ENCODE data around the gene DEDD. TPM values are rescaled to one million over a fixed set of nuclear protein-coding genes. Genes with fewer than 3 reads are reported as not detected.

The DEDD gene
- polyA plus RNA-seq, 1 of the 3 experiments (the other 2 are of a cell fraction), result 45.0 TPM

DNA sequence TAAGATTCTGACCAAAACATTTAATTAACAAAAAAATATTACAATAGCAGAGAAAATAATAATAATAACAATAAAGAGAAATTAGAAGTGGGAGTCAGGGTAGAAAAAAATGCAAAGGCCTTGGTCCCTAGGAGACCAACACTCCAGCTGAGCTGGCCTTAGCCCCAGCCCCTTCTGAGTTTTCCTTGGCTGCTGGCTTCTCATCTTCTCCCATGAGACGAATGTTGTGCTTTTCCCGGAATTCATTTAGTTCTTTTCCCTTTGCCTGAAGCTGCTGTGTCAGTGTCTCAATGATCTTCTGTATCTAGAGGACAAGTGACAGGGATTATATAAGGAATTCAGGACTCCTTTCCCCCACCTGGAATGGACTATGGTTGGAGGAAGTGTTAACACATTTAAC, 31.9 kb downstream of the DEDD start:
- no peak overlapping the region for H3K9ac ChIP-seq
- WGBS (ENCODE audit: low lambda C conversion rate), result 86% methylated on average over 2 of the region's 2 CpGs
- H3K27ac ChIP-seq (ENCODE audit: low read depth in 2 of 2, low read length in 1 of 2), result no peak overlapping the region
- peaks cover 40% of the 10 kb centered on the region for H3F3A ChIP-seq (replicated peaks; ENCODE audit: insufficient read depth)
- peaks cover 27% of the 10 kb centered on the region for H3K79me2 ChIP-seq (ENCODE audit: insufficient read depth)
- peaks cover 0 to 7% of the 10 kb centered on the region in 2 experiments; a peak in 1 of 4 replicates for H3K4me1 ChIP-seq (ENCODE audit: control insufficient read depth in 1 of 2, insufficient read depth in 2 of 2, low read depth in 1 of 2, low read length in 1 of 2)
- no peak overlapping the region for H3K4me2 ChIP-seq
- CTCF ChIA-PET, result interaction anchor here (0.9 to 8.2 kb wide), 5 partner anchors 16 to 110 kb away, joined by 3 to 198 read pairs (median 5); partner anchors contain the start of genes ARHGAP30 and NECTIN4
- TF ChIP-seq EZH2phosphoT487 (IDR thresholded peaks at IDR 0.05; ENCODE audit: borderline replicate concordance, low read depth) (no peak), SIN3A (IDR thresholded peaks at IDR 0.05; ENCODE audit: borderline replicate concordance, low read depth, low read length) (no peak), MEF2A (IDR thresholded peaks at IDR 0.05; ENCODE audit: borderline replicate concordance, low read depth) (no peak), TCF12 (IDR thresholded peaks at IDR 0.05) (no peak), JUND (IDR thresholded peaks at IDR 0.05) (no peak), POLR2AphosphoS5 (IDR thresholded peaks at IDR 0.05; ENCODE audit: low read depth, low read length) (no peak)
- TF ChIP-seq, protein P1, sequence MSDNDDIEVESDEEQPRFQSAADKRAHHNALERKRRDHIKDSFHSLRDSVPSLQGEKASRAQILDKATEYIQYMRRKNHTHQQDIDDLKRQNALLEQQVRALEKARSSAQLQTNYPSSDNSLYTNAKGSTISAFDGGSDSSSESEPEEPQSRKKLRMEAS (IDR thresholded peaks at IDR 0.05; ENCODE audit: low read depth), result no peak
- TF ChIP-seq, protein P2, sequence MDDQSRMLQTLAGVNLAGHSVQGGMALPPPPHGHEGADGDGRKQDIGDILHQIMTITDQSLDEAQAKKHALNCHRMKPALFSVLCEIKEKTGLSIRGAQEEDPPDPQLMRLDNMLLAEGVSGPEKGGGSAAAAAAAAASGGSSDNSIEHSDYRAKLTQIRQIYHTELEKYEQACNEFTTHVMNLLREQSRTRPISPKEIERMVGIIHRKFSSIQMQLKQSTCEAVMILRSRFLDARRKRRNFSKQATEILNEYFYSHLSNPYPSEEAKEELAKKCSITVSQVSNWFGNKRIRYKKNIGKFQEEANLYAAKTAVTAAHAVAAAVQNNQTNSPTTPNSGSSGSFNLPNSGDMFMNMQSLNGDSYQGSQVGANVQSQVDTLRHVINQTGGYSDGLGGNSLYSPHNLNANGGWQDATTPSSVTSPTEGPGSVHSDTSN (IDR thresholded peaks at IDR 0.05), result no peak
- TF ChIP-seq, protein P3, sequence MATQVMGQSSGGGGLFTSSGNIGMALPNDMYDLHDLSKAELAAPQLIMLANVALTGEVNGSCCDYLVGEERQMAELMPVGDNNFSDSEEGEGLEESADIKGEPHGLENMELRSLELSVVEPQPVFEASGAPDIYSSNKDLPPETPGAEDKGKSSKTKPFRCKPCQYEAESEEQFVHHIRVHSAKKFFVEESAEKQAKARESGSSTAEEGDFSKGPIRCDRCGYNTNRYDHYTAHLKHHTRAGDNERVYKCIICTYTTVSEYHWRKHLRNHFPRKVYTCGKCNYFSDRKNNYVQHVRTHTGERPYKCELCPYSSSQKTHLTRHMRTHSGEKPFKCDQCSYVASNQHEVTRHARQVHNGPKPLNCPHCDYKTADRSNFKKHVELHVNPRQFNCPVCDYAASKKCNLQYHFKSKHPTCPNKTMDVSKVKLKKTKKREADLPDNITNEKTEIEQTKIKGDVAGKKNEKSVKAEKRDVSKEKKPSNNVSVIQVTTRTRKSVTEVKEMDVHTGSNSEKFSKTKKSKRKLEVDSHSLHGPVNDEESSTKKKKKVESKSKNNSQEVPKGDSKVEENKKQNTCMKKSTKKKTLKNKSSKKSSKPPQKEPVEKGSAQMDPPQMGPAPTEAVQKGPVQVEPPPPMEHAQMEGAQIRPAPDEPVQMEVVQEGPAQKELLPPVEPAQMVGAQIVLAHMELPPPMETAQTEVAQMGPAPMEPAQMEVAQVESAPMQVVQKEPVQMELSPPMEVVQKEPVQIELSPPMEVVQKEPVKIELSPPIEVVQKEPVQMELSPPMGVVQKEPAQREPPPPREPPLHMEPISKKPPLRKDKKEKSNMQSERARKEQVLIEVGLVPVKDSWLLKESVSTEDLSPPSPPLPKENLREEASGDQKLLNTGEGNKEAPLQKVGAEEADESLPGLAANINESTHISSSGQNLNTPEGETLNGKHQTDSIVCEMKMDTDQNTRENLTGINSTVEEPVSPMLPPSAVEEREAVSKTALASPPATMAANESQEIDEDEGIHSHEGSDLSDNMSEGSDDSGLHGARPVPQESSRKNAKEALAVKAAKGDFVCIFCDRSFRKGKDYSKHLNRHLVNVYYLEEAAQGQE (IDR thresholded peaks at IDR 0.05; ENCODE audit: low read depth, low read length), result no peak
- no peak overlapping the region for H2AFZ ChIP-seq (ENCODE audit: low read depth)
- H3K36me3 ChIP-seq (replicated peaks in 1 of 2; ENCODE audit: control insufficient read depth in 1 of 2, insufficient read depth in 2 of 2, low read length in 1 of 2), result peaks cover 18 to 28% of the 10 kb centered on the region in 2 experiments
- no peak overlapping the region for H3K4me3 ChIP-seq (ENCODE audit: low read depth in 2 of 2, low read length in 1 of 2)
- H3K9me3 ChIP-seq, result no peaks in the 10 kb centered on the region
- POLR2A ChIA-PET, result no interaction called here
- H3K9me2 ChIP-seq, result no peaks in the 10 kb centered on the region
- DNase-seq, result no peak
- no peaks in the 10 kb centered on the region for H3K27me3 ChIP-seq (ENCODE audit: insufficient read depth)
- H4K20me1 ChIP-seq (ENCODE audit: insufficient read depth), result peaks cover 14% of the 10 kb centered on the region; the same call in 1 of the 2 replicates

DNA sequence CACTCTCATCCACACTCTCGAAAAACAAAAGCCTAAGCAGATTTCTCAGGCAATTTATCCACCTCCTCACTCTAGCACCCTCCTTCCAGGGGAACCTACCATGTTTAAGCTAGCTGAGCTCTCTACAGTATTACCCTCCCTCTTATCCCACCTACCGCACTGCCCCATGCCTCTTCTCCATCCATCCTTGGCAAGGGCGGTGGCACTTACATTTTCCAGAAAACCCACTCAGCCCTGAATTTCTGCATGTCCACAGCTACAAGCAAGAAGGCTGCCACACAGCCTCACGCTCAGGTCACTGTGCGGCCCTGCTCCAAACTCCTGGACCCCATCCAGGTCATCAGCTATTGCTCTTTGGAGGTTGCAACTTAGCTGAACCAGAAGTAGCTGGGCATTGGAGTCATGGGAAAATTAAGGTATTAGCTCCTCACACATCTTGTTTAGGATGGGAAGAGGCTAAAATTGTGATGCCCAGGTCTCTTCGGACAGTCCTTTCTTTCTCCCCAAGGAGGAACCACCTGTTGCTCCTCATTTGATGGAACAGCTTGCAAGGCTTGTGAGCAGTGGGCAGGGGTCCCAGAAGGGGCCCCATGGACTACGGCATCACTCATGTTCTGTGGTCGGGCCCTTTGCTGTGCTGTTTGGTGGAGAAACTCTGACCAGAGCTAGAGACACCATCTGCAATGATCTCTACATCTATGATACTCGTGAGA, 33.2 kb downstream of the DEDD start:
- no peak for DNase-seq
- Histone ChIP-seq H3K79me2 (ENCODE audit: insufficient read depth) (peaks cover 13% of the 10 kb centered on the region), H3K27ac (ENCODE audit: low read depth in 2 of 2, low read length in 1 of 2) (no peak overlapping the region), H3K4me1 (ENCODE audit: control insufficient read depth in 1 of 2, insufficient read depth in 2 of 2, low read depth in 1 of 2, low read length in 1 of 2) (peaks cover 0 to 7% of the 10 kb centered on the region in 2 experiments; a peak in 1 of 4 replicates), H3K27me3 (ENCODE audit: insufficient read depth) (no peaks in the 10 kb centered on the region), H3K4me3 (ENCODE audit: low read depth in 2 of 2, low read length in 1 of 2) (no peak overlapping the region), H3K4me2 (peak overlapping the region; percentile 86), H2AFZ (ENCODE audit: low read depth) (no peak overlapping the region), H4K20me1 (ENCODE audit: insufficient read depth) (0 out of 2 replicates have a peak, but pooled peaks cover 8% of the 10 kb centered on the region), H3K36me3 (replicated peaks in 1 of 2; ENCODE audit: control insufficient read depth in 1 of 2, insufficient read depth in 2 of 2, low read length in 1 of 2) (peaks cover 17 to 28% of the 10 kb centered on the region in 2 experiments), H3K9ac (no peak overlapping the region), H3K9me3 (no peaks in the 10 kb centered on the region), H3F3A (replicated peaks; ENCODE audit: insufficient read depth) (peaks cover 40% of the 10 kb centered on the region), H3K9me2 (no peaks in the 10 kb centered on the region)
- TF ChIP-seq TCF12 (IDR thresholded peaks at IDR 0.05), result no peak
- TF ChIP-seq TAF1 (IDR thresholded peaks at IDR 0.05; ENCODE audit: borderline replicate concordance, low read depth, low read length), result no peak
- 96% methylated on average over 9 of the region's 9 CpGs for WGBS (ENCODE audit: low lambda C conversion rate)
- ChIA-PET CTCF (interaction anchor here (0.7 to 8.2 kb wide), 7 partner anchors 13 to 268 kb away, joined by 3 to 198 read pairs (median 5); partner anchors contain the start of genes ARHGAP30, NECTIN4 and TSTD1), POLR2A (interaction anchor here (0.8 to 1.0 kb wide), 2 partner anchors 34 to 54 kb away, joined by 3 read pairs; partner anchors contain the start of genes DEDD and UFC1)
